Measurements from ENCODE around the gene IMMP2L.

DNA sequence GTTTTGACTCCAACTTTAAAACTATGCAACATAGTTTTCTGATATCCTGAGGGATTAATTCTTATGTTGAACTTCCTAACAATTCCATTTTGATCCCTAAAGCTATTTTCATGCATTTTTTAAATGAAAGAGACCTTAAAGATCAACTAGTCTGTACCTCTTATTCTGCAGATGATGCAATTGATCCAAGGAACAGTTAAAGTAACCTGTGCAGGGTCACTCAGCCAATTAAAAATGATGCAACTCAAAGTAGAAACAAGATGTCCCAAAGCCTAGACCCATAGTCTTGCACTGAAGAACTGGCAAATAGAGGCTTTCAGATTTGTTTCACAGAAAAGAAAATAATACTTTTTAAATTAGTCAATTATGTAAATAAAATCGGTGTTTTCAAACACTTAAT, 86.3 kb downstream of the IMMP2L start:
- TF ChIP-seq EZH2 (IDR thresholded peaks at IDR 0.05; ENCODE audit: borderline replicate concordance, low read depth, low read length, severe bottlenecking) (no peak), FOS (IDR thresholded peaks at IDR 0.05; ENCODE audit: borderline replicate concordance, insufficient read depth, low read length) (no peak)
